HepG2 (cell line): ENCODE data around the gene PPP1R12A. TPM values are rescaled to one million over a fixed set of nuclear protein-coding genes. Genes with fewer than 3 reads are reported as not detected.

Experiments
- ATAC-seq: fragments of 200-7000 bp; cut with Tn5 transposase; 3 replicates; pipeline ENCODE4 v1.9.1; 2020; ENCODE audit warnings: mild to moderate bottlenecking, moderate library complexity
- BruUV-seq: library from RNA; stranded (reverse); fragments of 400-500 nt; replicated peaks from 2 replicates; lab custom pipeline; 2021; lab: Mats Ljungman, UMichigan
- CTCF ChIA-PET: fragments of 300-600 bp; formaldehyde crosslinking; extraction: SDS; loops from one replicate; lab custom pipeline; 2021; ENCODE audit warnings: low total read pairs, inconsistent platforms, low intra/inter-chr PET ratio; lab: Yijun Ruan, JAX
- POLR2A ChIA-PET: fragments of 350-600 bp; sonication (Branson Sonifier 250); formaldehyde crosslinking; loops from one replicate; lab custom pipeline; 2020; ENCODE audit warnings: antibody characterized with exemption, inconsistent platforms; lab: Yijun Ruan, JAX
- DNase-seq: peaks from one replicate; pipeline ENCODE4 v3.0.0-alpha.2; 2015; ENCODE audit warnings: low spot score
- FAIRE-seq: peaks from 3 replicates; lab custom pipeline; 2011; peaks lifted over from hg19 to GRCh38; lab: Jason Lieb, UNC
- H2AFZ ChIP-seq: one replicate; pipeline ENCODE4 v1.6.1; 2011; ENCODE audit warnings: low read length, inconsistent platforms
- H3K27ac ChIP-seq: fragments of 300-600 bp; 3 replicates; pipeline ENCODE4 v1.8.0; 2011; ENCODE audit warnings: mixed run types, mild to moderate bottlenecking, mixed read lengths, low read length, inconsistent platforms; ENCODE audit not compliant: insufficient read depth; ENCODE audit errors: extremely low read length
- H3K27me3 ChIP-seq, 2 experiments: fragments of 200-600 bp in 1 of 2; 2 replicates in 1 of 2; 3 replicates in 1 of 2; pipeline versions ENCODE4 v1.6.0 to v1.8.0; 2011; ENCODE audit warnings: low read length in 2 of 2, mild to moderate bottlenecking in 2 of 2, moderate library complexity in 2 of 2, inconsistent platforms in 1 of 2; ENCODE audit not compliant: insufficient read depth in 2 of 2, control insufficient read depth in 1 of 2
- H3K36me3 ChIP-seq, 2 experiments: fragments of 200-600 bp in 1 of 2; replicated peaks in 1 of 2; 2 replicates in 1 of 2; 3 replicates in 1 of 2; pipeline versions ENCODE4 v1.5.1 to v1.8.0; 2011; ENCODE audit warnings: low read length in 2 of 2, inconsistent platforms in 1 of 2; ENCODE audit not compliant: insufficient read depth in 2 of 2, control insufficient read depth in 1 of 2
- H3K4me1 ChIP-seq: 2 replicates; pipeline ENCODE4 v1.5.1; 2012; ENCODE audit warnings: low read length, inconsistent platforms; ENCODE audit not compliant: insufficient read depth
- H3K4me2 ChIP-seq: 2 replicates; pipeline ENCODE4 v1.6.0; 2011; ENCODE audit warnings: low read depth, low read length, inconsistent platforms
- H3K4me3 ChIP-seq, 3 experiments: fragments of 200-600 bp in 1 of 3; sonication (generic), shearing (Covaris generic) in 1 of 3; replicated peaks in 1 of 3; 2 replicates each; pipeline ENCODE4 v1.5.1; 2011 to 2016; ENCODE audit warnings: low read length in 3 of 3, inconsistent platforms in 2 of 3, low read depth in 2 of 3, mild to moderate bottlenecking in 2 of 3, control low read depth in 1 of 3, mixed read lengths in 1 of 3; ENCODE audit not compliant: insufficient read depth in 1 of 3
- H3K79me2 ChIP-seq: one replicate; pipeline ENCODE4 v1.6.1; 2011; ENCODE audit warnings: low read length, inconsistent platforms; ENCODE audit not compliant: insufficient read depth
- H3K9ac ChIP-seq: 2 replicates; pipeline ENCODE4 v1.6.0; 2011; ENCODE audit warnings: mild to moderate bottlenecking, low read depth, low read length, inconsistent platforms; ENCODE audit not compliant: insufficient read depth
- H3K9me3 ChIP-seq: 2 replicates; pipeline ENCODE4 v1.5.1; 2012; ENCODE audit warnings: mild to moderate bottlenecking, low read length
- H4K20me1 ChIP-seq: 2 replicates; pipeline ENCODE4 v1.6.0; 2011; ENCODE audit warnings: inconsistent platforms, mild to moderate bottlenecking, low read length, moderate library complexity; ENCODE audit not compliant: insufficient read depth
- BORCS8-MEF2B ChIP-seq: sonication (generic); formaldehyde crosslinking; IDR thresholded peaks from 2 replicates; pipeline ENCODE4 v1.8.0; 2022; ENCODE audit warnings: mild to moderate bottlenecking, missing genetic modification reagents
- HNRNPLL ChIP-seq: fragments of 200-400 bp; formaldehyde crosslinking; IDR thresholded peaks from 2 replicates; pipeline ENCODE4 v1.6.1; 2017; ENCODE audit warnings: mild to moderate bottlenecking, low read depth, low read length; ENCODE audit not compliant: poor library complexity, severe bottlenecking
- JUND ChIP-seq: sonication (generic); formaldehyde crosslinking; IDR thresholded peaks from 2 replicates; pipeline ENCODE4 v1.8.0; 2022; ENCODE audit warnings: mild to moderate bottlenecking, missing genetic modification reagents
- NR1H2 ChIP-seq: sonication (generic); formaldehyde crosslinking; IDR thresholded peaks from 2 replicates; pipeline ENCODE4 v1.8.1; 2022; ENCODE audit warnings: low read depth, missing genetic modification reagents, borderline replicate concordance
- RFXAP ChIP-seq: sonication (generic); formaldehyde crosslinking; IDR thresholded peaks from 2 replicates; pipeline ENCODE4 v1.4.0; 2020; ENCODE audit warnings: missing genetic modification reagents, borderline replicate concordance
- SETDB1 ChIP-seq: sonication (generic); formaldehyde crosslinking; IDR thresholded peaks from 2 replicates; pipeline ENCODE4 v1.5.1; 2020; ENCODE audit warnings: missing genetic modification reagents, mild to moderate bottlenecking, borderline replicate concordance
- SMARCE1 ChIP-seq: fragments of 450-650 bp; IDR thresholded peaks from 2 replicates; pipeline ENCODE4 v1.6.1; 2017; ENCODE audit warnings: borderline replicate concordance
- SRY ChIP-seq: sonication (generic); formaldehyde crosslinking; IDR thresholded peaks from 2 replicates; pipeline ENCODE4 v1.8.0; 2022; ENCODE audit warnings: mild to moderate bottlenecking, missing genetic modification reagents
- THAP11 ChIP-seq: IDR thresholded peaks from 2 replicates; pipeline ENCODE4 v1.6.1; 2016; ENCODE audit warnings: missing biosample characterization, missing genetic modification reagents
- ZBTB3 ChIP-seq: sonication (generic); formaldehyde crosslinking; IDR thresholded peaks from 2 replicates; pipeline ENCODE4 v1.4.0; 2020; ENCODE audit warnings: low read depth, mild to moderate bottlenecking, moderate library complexity, missing genetic modification reagents, borderline replicate concordance
- ZNF251 ChIP-seq: sonication (generic); formaldehyde crosslinking; IDR thresholded peaks from 2 replicates; pipeline ENCODE4 v1.9.0; 2021; ENCODE audit warnings: mild to moderate bottlenecking, missing genetic modification reagents
- ZNF263 ChIP-seq: sonication (generic); formaldehyde crosslinking; IDR thresholded peaks from 2 replicates; pipeline ENCODE4 v1.4.0; 2020; ENCODE audit warnings: missing genetic modification reagents
- ZNF550 ChIP-seq: sonication (generic); formaldehyde crosslinking; IDR thresholded peaks from 2 replicates; pipeline ENCODE4 v1.4.0; 2020; ENCODE audit warnings: mild to moderate bottlenecking, missing genetic modification reagents, borderline replicate concordance
- ZSCAN25 ChIP-seq: sonication (generic); formaldehyde crosslinking; IDR thresholded peaks from 2 replicates; pipeline ENCODE4 v1.8.0; 2022; ENCODE audit warnings: mild to moderate bottlenecking, missing genetic modification reagents
- WGBS: methylation state at CpG from one replicate; pipeline ENCODE4 v1.1.6; 2017; ENCODE audit warnings: low lambda C conversion rate; 5-methylcytosine and 5-hydroxymethylcytosine counted together
- in situ Hi-C: cut with HindIII; loops from 2 replicates; pipeline ENCODE4 v1.10.0; 2017; ENCODE audit warnings: low pct_unique_long_range_greater_than_20kb; ENCODE audit not compliant: extremely low pct_ligation_motif_present
- intact Hi-C: fragments of 100-400 bp; cut with micrococcal nuclease; formaldehyde crosslinking; loops from one replicate; pipeline ENCODE4 v1.10.0; 2022; ENCODE audit not compliant: unreplicated experiment
- polyA plus RNA-seq, 8 experiments: library from polyadenylated mRNA; depleted of rRNA in 3 of 8; stranded (reverse) in 7 of 8; unstranded in 1 of 8; fragments of >200 nt; fragmentation: Illumina TruSeq in 4 of 8; extraction: Trizol in 4 of 8; gene quantifications; 2 replicates each; pipeline versions ENCODE4 v1.2.1 to v1.2.3, GENCODE V29; 2011 to 2016; ENCODE audit warnings: low read depth in 4 of 8, missing spikeins in 1 of 8, mixed read lengths in 1 of 8; ENCODE audit not compliant: insufficient read depth in 1 of 8
- total RNA-seq, 5 experiments: library from RNA; depleted of rRNA; stranded (reverse); fragments of >200 nt; fragmentation: Illumina TruSeq; extraction: Trizol; gene quantifications; 2 replicates each; pipeline ENCODE4 v1.2.3, GENCODE V29; 2016; ENCODE audit warnings: low read depth in 1 of 5
- TF ChIP-seq, protein P1 (sequence below): sonication (generic); formaldehyde crosslinking; IDR thresholded peaks from 2 replicates; pipeline ENCODE4 v1.8.1; 2022; ENCODE audit warnings: low read depth, mild to moderate bottlenecking, missing genetic modification reagents
- TF ChIP-seq, protein P2 (sequence below): sonication (generic); formaldehyde crosslinking; IDR thresholded peaks from 2 replicates; pipeline ENCODE4 v1.5.1; 2020; ENCODE audit warnings: missing genetic modification reagents, mild to moderate bottlenecking, borderline replicate concordance
- TF ChIP-seq, protein P3 (sequence below): IDR thresholded peaks from 2 replicates; pipeline ENCODE4 v1.6.1; 2016; ENCODE audit warnings: low read depth
- TF ChIP-seq, protein P4 (sequence below): sonication (generic); formaldehyde crosslinking; IDR thresholded peaks from 2 replicates; pipeline ENCODE4 v1.8.1; 2023; ENCODE audit warnings: missing genetic modification reagents, mild to moderate bottlenecking, borderline replicate concordance

PPP1R12A gene
- total and polyA plus RNA-seq, 2 of the 13 experiments (the other 11 are each of a cell fraction or from before 2014, with no cell fraction given), result 23.8 to 50.0 TPM

DNA sequence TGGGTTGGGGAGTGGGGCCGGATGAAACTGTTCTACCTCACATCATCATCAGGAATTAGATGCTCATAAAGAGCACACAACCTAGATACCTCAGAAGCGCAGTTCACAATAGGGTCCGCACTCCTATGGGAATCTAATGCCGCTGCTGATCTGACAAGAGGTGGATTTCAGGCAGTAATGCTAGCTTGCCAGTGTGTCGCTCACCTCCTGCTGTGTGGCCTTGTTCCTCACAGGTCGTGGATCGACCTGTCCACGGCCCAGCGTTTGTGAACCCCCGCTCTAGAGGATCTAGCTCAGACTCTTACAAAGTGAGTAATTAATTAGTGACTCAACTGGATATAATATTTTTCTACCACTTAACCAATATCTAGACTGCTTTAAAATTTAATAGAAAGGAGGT is 5.8 kb downstream of the PPP1R12A start (continued):
- TF ChIP-seq, protein P1, sequence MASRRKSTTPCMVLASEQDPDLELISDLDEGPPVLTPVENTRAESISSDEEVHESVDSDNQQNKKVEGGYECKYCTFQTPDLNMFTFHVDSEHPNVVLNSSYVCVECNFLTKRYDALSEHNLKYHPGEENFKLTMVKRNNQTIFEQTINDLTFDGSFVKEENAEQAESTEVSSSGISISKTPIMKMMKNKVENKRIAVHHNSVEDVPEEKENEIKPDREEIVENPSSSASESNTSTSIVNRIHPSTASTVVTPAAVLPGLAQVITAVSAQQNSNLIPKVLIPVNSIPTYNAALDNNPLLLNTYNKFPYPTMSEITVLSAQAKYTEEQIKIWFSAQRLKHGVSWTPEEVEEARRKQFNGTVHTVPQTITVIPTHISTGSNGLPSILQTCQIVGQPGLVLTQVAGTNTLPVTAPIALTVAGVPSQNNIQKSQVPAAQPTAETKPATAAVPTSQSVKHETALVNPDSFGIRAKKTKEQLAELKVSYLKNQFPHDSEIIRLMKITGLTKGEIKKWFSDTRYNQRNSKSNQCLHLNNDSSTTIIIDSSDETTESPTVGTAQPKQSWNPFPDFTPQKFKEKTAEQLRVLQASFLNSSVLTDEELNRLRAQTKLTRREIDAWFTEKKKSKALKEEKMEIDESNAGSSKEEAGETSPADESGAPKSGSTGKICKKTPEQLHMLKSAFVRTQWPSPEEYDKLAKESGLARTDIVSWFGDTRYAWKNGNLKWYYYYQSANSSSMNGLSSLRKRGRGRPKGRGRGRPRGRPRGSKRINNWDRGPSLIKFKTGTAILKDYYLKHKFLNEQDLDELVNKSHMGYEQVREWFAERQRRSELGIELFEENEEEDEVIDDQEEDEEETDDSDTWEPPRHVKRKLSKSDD (CRISPR knock-in tag), result no peak
- TF ChIP-seq SRY (no peak), SMARCE1 (no peak), ZBTB3 (CRISPR knock-in tag) (no peak), HNRNPLL (no peak), NR1H2 (no peak)
- TF ChIP-seq, protein P2, sequence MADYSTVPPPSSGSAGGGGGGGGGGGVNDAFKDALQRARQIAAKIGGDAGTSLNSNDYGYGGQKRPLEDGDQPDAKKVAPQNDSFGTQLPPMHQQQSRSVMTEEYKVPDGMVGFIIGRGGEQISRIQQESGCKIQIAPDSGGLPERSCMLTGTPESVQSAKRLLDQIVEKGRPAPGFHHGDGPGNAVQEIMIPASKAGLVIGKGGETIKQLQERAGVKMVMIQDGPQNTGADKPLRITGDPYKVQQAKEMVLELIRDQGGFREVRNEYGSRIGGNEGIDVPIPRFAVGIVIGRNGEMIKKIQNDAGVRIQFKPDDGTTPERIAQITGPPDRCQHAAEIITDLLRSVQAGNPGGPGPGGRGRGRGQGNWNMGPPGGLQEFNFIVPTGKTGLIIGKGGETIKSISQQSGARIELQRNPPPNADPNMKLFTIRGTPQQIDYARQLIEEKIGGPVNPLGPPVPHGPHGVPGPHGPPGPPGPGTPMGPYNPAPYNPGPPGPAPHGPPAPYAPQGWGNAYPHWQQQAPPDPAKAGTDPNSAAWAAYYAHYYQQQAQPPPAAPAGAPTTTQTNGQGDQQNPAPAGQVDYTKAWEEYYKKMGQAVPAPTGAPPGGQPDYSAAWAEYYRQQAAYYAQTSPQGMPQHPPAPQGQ, result no peak

DNA sequence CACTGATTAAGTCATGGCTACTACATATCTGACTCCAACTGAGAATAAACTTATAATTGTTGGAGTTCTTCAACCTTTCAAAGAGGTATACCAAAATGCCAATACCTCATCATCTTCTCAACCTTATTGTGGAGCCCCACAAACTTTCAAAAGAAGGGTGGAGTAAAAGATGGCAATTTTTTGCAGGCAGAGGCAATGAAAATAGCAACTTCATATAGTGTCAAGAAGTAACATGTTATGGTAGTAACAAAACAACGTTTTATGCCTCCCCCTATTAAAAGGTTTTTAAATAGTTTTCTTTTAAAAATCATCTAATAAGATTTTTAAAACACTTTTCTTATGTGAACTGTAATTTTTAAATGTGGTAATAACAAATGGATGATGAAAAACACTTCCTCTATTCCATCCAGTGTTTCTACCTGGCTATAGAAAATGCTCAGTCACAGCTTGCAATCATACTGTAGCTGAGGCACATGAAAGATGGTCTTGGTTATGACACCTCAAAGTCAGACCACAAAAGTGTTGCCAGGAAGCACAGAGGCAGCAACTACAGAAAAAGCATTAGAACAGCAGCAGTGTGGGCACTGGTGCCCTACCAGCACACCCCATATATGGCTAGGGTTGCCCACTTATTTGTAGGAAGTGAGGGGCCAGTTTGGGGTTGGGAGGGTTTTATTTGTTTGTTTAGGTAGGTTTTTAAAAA is 7.0 kb downstream of the PPP1R12A start:
- no peak overlapping the region for H3K9ac ChIP-seq
- no peaks in the 10 kb centered on the region; a peak in 1 of 5 replicates for H3K27me3 ChIP-seq
- peaks cover 17% of the 10 kb centered on the region for H4K20me1 ChIP-seq
- no TSS peak for BruUV-seq
- 92% methylated on average over 1 of the region's 1 CpG for whole genome bisulfite sequencing
- ChIA-PET CTCF (no interaction called here), POLR2A (no interaction called here)
- no peaks in the 10 kb centered on the region; a peak in 1 of 5 replicates for H3K36me3 ChIP-seq
- H3K4me1 ChIP-seq, result peaks cover 18% of the 10 kb centered on the region
- H3K79me2 ChIP-seq, result peaks cover 93% of the 10 kb centered on the region
- ATAC-seq (no peak), DNase-seq (no peak), FAIRE-seq (no peak)
- H3K9me3 ChIP-seq, result no peaks in the 10 kb centered on the region
- H3K4me2 ChIP-seq, result no peak overlapping the region
- in situ Hi-C loops, result no loop called here
- H2AFZ ChIP-seq, result no peak overlapping the region
- intact Hi-C loops, result no loop called here
- no peak overlapping the region for H3K4me3 ChIP-seq
- H3K27ac ChIP-seq, result no peak overlapping the region
- TF ChIP-seq BORCS8-MEF2B (no peak), JUND (CRISPR knock-in tag) (no peak), ZNF550 (no peak), RFXAP (CRISPR knock-in tag) (no peak), ZNF251 (CRISPR knock-in tag) (no peak), ZSCAN25 (CRISPR knock-in tag) (no peak), ZNF263 (CRISPR knock-in tag) (no peak), SETDB1 (CRISPR knock-in tag) (no peak), THAP11 (CRISPR knock-in tag) (no peak)
- TF ChIP-seq, protein P3, sequence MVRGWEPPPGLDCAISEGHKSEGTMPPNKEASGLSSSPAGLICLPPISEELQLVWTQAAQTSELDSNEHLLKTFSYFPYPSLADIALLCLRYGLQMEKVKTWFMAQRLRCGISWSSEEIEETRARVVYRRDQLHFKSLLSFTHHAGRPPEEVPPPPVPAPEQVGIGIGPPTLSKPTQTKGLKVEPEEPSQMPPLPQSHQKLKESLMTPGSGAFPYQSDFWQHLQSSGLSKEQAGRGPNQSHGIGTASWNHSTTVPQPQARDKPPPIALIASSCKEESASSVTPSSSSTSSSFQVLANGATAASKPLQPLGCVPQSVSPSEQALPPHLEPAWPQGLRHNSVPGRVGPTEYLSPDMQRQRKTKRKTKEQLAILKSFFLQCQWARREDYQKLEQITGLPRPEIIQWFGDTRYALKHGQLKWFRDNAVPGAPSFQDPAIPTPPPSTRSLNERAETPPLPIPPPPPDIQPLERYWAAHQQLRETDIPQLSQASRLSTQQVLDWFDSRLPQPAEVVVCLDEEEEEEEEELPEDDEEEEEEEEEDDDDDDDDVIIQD (CRISPR knock-in tag), result no peak
- TF ChIP-seq, protein P4, sequence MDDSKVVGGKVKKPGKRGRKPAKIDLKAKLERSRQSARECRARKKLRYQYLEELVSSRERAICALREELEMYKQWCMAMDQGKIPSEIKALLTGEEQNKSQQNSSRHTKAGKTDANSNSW (CRISPR knock-in tag), result no peak
